Uterus (tissue), 4 donors: ENCODE data around the gene MBP. TPM values are rescaled to one million over a fixed set of nuclear protein-coding genes. Genes with fewer than 3 reads are reported as not detected.
A peak's percentile ranks its signal among the peaks of the same experiment; 100 is the strongest.

Experiments
- DNase-seq, 2 donors: peaks; one replicate each; pipeline ENCODE4 v3.0.0-alpha.2; 2019 to 2020
- H3K27ac ChIP-seq, 2 donors: fragments of 200-600 bp; sonication (generic); 1 replicate in 1 of 2; 2 replicates in 1 of 2; pipeline ENCODE4 v1.5.1; 2016 to 2018
- H3K27me3 ChIP-seq, 2 donors: fragments of 200-600 bp; sonication (generic); one replicate each; pipeline ENCODE4 v1.5.1; 2018 to 2019; ENCODE audit warnings: control low read depth in 1 of 2
- H3K36me3 ChIP-seq, 2 donors: fragments of 200-600 bp; sonication (generic); one replicate each; pipeline ENCODE4 v1.5.1; 2019; ENCODE audit warnings: control low read depth in 1 of 2
- H3K4me1 ChIP-seq, 2 donors: fragments of 200-600 bp; sonication (generic); one replicate each; pipeline ENCODE4 v1.5.1; 2018 to 2019; ENCODE audit warnings: control low read depth in 1 of 2
- H3K4me3 ChIP-seq, 2 donors: fragments of 200-600 bp; sonication (generic); 1 replicate in 1 of 2; 2 replicates in 1 of 2; pipeline ENCODE4 v1.5.1; 2018 to 2019; ENCODE audit warnings: mild to moderate bottlenecking in 1 of 2
- H3K9me3 ChIP-seq, 2 donors: fragments of 200-600 bp; sonication (generic); one replicate each; pipeline ENCODE4 v1.5.1; 2019; ENCODE audit warnings: control low read depth in 1 of 2
- CTCF ChIP-seq, 4 experiments: fragments of 200-600 bp in 2 of 4; fragments of 450-650 bp in 2 of 4; sonication (generic) in 2 of 4; IDR thresholded peaks; one replicate each; pipeline ENCODE4 v1.5.1; 2016 to 2019; ENCODE audit warnings: antibody characterized with exemption in 4 of 4, mild to moderate bottlenecking in 2 of 4, moderate library complexity in 1 of 4
- POLR2A ChIP-seq, 2 donors: fragments of 450-650 bp; IDR thresholded peaks; one replicate each; pipeline ENCODE4 v1.6.1; 2016; ENCODE audit warnings: antibody characterized with exemption in 2 of 2, mild to moderate bottlenecking in 1 of 2, moderate library complexity in 1 of 2
- intact Hi-C: fragments of 100-400 bp; cut with DNase I; formaldehyde crosslinking; loops from one replicate; pipeline ENCODE4 v1.15.1; 2023; ENCODE audit warnings: low total_unique reads
- total RNA-seq, 4 donors: library from RNA; depleted of rRNA in 3 of 4; stranded (reverse); fragments of >200 nt in 3 of 4; gene quantifications; one replicate each; pipeline versions ENCODE4 v1.1.0 to v1.2.4, GENCODE V29; 2014 to 2023
- donor health status: DM: yes; HTN: yes; CAD: no.

MBP gene
- total RNA-seq, 4 donors from 2014 or later, result 12.1 to 52.2 (median 19.8) TPM

DNA sequence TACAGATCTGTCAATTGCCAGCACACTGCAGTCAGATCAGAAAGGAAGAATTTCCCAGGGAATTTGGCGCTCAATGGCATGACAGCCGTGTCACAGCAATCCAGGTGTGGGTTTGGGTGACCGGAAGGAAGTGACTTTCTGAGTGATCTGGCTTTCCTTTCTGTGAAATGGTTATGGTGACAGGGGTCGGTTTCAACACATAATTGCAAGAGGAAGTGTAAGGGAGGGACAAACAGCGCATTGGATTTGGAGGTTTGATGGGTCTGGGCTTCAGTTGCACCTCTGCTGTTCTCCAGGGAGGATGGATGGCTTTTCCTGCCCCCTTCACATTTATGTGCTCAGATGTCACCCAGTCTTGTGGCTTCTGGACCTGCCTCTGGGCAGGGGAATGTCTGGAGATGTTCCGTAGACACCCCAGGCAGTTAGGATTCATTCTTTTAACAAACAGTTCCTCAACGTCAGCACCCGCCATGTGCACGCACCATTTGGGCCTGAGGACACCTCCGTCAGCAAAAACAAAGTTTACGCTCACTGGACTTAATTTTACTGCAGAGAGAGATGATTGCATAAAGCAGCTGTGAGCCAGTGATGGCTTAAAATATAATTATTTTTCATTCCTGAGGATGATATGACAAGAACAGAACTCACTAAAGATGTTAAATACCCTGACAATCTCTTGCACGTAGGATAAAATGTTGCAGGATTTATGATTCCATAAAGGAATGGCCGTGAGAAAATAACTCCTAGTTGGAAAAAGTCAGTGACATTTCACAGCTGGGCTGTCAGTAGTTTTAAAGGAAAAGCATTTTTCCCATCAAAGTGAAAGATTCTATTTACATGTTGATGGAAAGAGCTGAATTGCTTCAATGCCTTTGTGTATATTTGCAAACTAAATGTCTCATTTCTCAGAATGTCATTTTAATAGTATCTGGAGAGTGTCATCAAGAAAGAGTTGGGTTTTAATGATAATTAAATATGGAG lies 36.9 kb downstream of the MBP start:
- TF ChIP-seq POLR2A (IDR thresholded peaks at IDR 0.05) (no peak), CTCF (IDR thresholded peaks at IDR 0.05) (no peak)
- peak overlapping the region; percentile 53 to 97 for H3K27ac ChIP-seq
- H3K4me1 ChIP-seq, result peaks cover 0 to 18% of the 10 kb centered on the region in 2 donors
- H3K4me3 ChIP-seq, result no peak overlapping the region
- H3K36me3 ChIP-seq, result no peaks in the 10 kb centered on the region
- DNase-seq, result peak in 1 of 2 donors; percentile 63
- intact Hi-C loops, result no loop called here
- H3K27me3 ChIP-seq, result no peaks in the 10 kb centered on the region
- H3K9me3 ChIP-seq, result no peaks in the 10 kb centered on the region

- Histone ChIP-seq H3K27me3 (no peaks in the 10 kb centered on the region), H3K36me3 (no peaks in the 10 kb centered on the region)
- TF ChIP-seq CTCF (IDR thresholded peaks at IDR 0.05), result no peak
- TF ChIP-seq POLR2A (IDR thresholded peaks at IDR 0.05), result no peak
Measured at GRCh38 chr18:77093586-77093985, 39.0 kb downstream of the MBP start.

GRCh38 chr18:77093067-77093430 lies 39.5 kb downstream of the MBP start:
- intact Hi-C loops, result no loop called here
- H3K4me1 ChIP-seq, result peaks cover 0 to 9% of the 10 kb centered on the region in 2 donors

More at GRCh38 chr18:77093586-77093985, 39.0 kb downstream of the MBP start:
- intact Hi-C loops, result no loop called here
- no peak overlapping the region for H3K27ac ChIP-seq
- no peak overlapping the region for H3K4me3 ChIP-seq
- DNase-seq, result no peak
- H3K4me1 ChIP-seq, result peaks cover 0 to 10% of the 10 kb centered on the region in 2 donors
- no peaks in the 10 kb centered on the region for H3K9me3 ChIP-seq

GRCh38 chr18:77092104-77093066 lies 40.2 kb downstream of the MBP start:
- Histone ChIP-seq H3K4me3 (no peak overlapping the region), H3K36me3 (no peaks in the 10 kb centered on the region), H3K27me3 (no peaks in the 10 kb centered on the region), H3K27ac (no peak overlapping the region), H3K9me3 (no peaks in the 10 kb centered on the region), H3K4me1 (peaks cover 0 to 13% of the 10 kb centered on the region in 2 donors)
- intact Hi-C loops, result no loop called here
- TF ChIP-seq CTCF (IDR thresholded peaks at IDR 0.05) (no peak), POLR2A (IDR thresholded peaks at IDR 0.05) (no peak)
- no peak for DNase-seq

More at GRCh38 chr18:77093067-77093430, 39.5 kb downstream of the MBP start:
- no peak for DNase-seq
- Histone ChIP-seq H3K27ac (no peak overlapping the region), H3K9me3 (no peaks in the 10 kb centered on the region), H3K4me3 (no peak overlapping the region), H3K27me3 (no peaks in the 10 kb centered on the region), H3K36me3 (no peaks in the 10 kb centered on the region)
- TF ChIP-seq CTCF (IDR thresholded peaks at IDR 0.05) (no peak), POLR2A (IDR thresholded peaks at IDR 0.05) (no peak)
